H9 (cell line): Measurements from ENCODE around the gene PALS2. TPM values are rescaled to one million over a fixed set of nuclear protein-coding genes. Genes with fewer than 3 reads are reported as not detected.
A peak's percentile ranks its signal among the peaks of the same experiment; 100 is the strongest.

ENCODE experiments used
- DNase-seq: peaks from one replicate; pipeline ENCODE4 v3.0.0-alpha.2; 2017
- H2AFZ ChIP-seq: one replicate; pipeline ENCODE4 v1.6.1; 2013; ENCODE audit warnings: mild to moderate bottlenecking, low read length, control low read depth, moderate library complexity
- H2AK5ac ChIP-seq: 2 replicates; pipeline ENCODE4 v1.6.1; 2013; ENCODE audit warnings: low read length, control low read depth, mixed read lengths; ENCODE audit not compliant: insufficient read length
- H2BK120ac ChIP-seq: one replicate; pipeline ENCODE4 v1.6.1; 2013; ENCODE audit warnings: low read depth, mild to moderate bottlenecking, low read length, control low read depth, inconsistent platforms; ENCODE audit not compliant: poor library complexity, severe bottlenecking
- H2BK12ac ChIP-seq: 2 replicates; pipeline ENCODE4 v1.6.1; 2013; ENCODE audit warnings: low read length, control low read depth, mixed read lengths, low read depth; ENCODE audit not compliant: insufficient read length
- H2BK15ac ChIP-seq: 2 replicates; pipeline ENCODE4 v1.6.1; 2013; ENCODE audit warnings: low read depth, low read length, control low read depth
- H2BK20ac ChIP-seq: one replicate; pipeline ENCODE4 v1.6.1; 2013; ENCODE audit warnings: low read depth, mild to moderate bottlenecking, low read length, control low read depth, inconsistent platforms; ENCODE audit not compliant: poor library complexity, severe bottlenecking
- H2BK5ac ChIP-seq: 2 replicates; pipeline ENCODE4 v1.6.1; 2013; ENCODE audit warnings: low read length, control low read depth, mixed read lengths; ENCODE audit not compliant: insufficient read length
- H3K14ac ChIP-seq: 2 replicates; pipeline ENCODE4 v1.6.1; 2013; ENCODE audit warnings: low read length, control low read depth; ENCODE audit not compliant: insufficient read depth
- H3K18ac ChIP-seq: 2 replicates; pipeline ENCODE4 v1.6.1; 2013; ENCODE audit warnings: low read depth, mild to moderate bottlenecking, mixed read lengths, low read length, control low read depth; ENCODE audit not compliant: insufficient read length
- H3K23ac ChIP-seq: 2 replicates; pipeline ENCODE4 v1.6.1; 2013; ENCODE audit warnings: low read length, control low read depth, mixed read lengths, low read depth; ENCODE audit not compliant: insufficient read length
- H3K23me2 ChIP-seq: 2 replicates; pipeline ENCODE4 v1.6.1; 2013; ENCODE audit warnings: low read depth, mild to moderate bottlenecking, mixed read lengths, low read length, control low read depth; ENCODE audit not compliant: insufficient read length, poor library complexity, severe bottlenecking
- H3K27ac ChIP-seq: 2 replicates; pipeline ENCODE4 v1.5.1; 2013; ENCODE audit warnings: low read length, control low read depth, mixed read lengths, low read depth; ENCODE audit not compliant: insufficient read length
- H3K27me3 ChIP-seq: 2 replicates; pipeline ENCODE4 v1.6.1; 2013; ENCODE audit warnings: low read length, control low read depth, inconsistent platforms; ENCODE audit not compliant: insufficient read depth
- H3K4ac ChIP-seq: 2 replicates; pipeline ENCODE4 v1.6.1; 2013; ENCODE audit warnings: low read depth, mild to moderate bottlenecking, control low read depth, inconsistent platforms, low read length, moderate library complexity
- H3K4me1 ChIP-seq: 2 replicates; pipeline ENCODE4 v1.6.1; 2013; ENCODE audit warnings: low read length, control low read depth, inconsistent platforms; ENCODE audit not compliant: insufficient read depth
- H3K4me2 ChIP-seq: 2 replicates; pipeline ENCODE4 v1.6.1; 2013; ENCODE audit warnings: low read length, control low read depth, mixed read lengths; ENCODE audit not compliant: insufficient read length, insufficient read depth
- H3K56ac ChIP-seq: 2 replicates; pipeline ENCODE4 v1.6.1; 2013; ENCODE audit warnings: low read depth, mild to moderate bottlenecking, mixed read lengths, low read length, control low read depth; ENCODE audit not compliant: insufficient read length
- H3K79me1 ChIP-seq: 2 replicates; pipeline ENCODE4 v1.6.1; 2013; ENCODE audit warnings: low read depth, mild to moderate bottlenecking, moderate library complexity, low read length, control low read depth, inconsistent platforms; ENCODE audit not compliant: insufficient read depth, poor library complexity, severe bottlenecking
- H3K79me2 ChIP-seq: 2 replicates; pipeline ENCODE4 v1.6.1; 2013; ENCODE audit warnings: low read length, control low read depth, inconsistent platforms; ENCODE audit not compliant: insufficient read depth
- H3K9ac ChIP-seq: 2 replicates; pipeline ENCODE4 v1.6.1; 2013; ENCODE audit warnings: low read length, control low read depth, mixed read lengths; ENCODE audit not compliant: insufficient read length; ENCODE audit errors: extremely low read depth
- H3K9me3 ChIP-seq: one replicate; pipeline ENCODE4 v1.6.1; 2013; ENCODE audit warnings: low read depth, low read length, inconsistent platforms; ENCODE audit not compliant: control insufficient read depth
- H3T11ph ChIP-seq: one replicate; pipeline ENCODE4 v1.6.1; 2013; ENCODE audit warnings: mild to moderate bottlenecking, low read length, control low read depth, inconsistent platforms
- H4K20me1 ChIP-seq: one replicate; pipeline ENCODE4 v1.6.1; 2013; ENCODE audit not compliant: control insufficient read depth, insufficient read length, insufficient read depth
- H4K5ac ChIP-seq: 2 replicates; pipeline ENCODE4 v1.6.1; 2013; ENCODE audit warnings: low read depth, mild to moderate bottlenecking, mixed read lengths, low read length, control low read depth; ENCODE audit not compliant: insufficient read length
- H4K8ac ChIP-seq: replicated peaks from 2 replicates; pipeline ENCODE4 v1.6.1; 2013; ENCODE audit warnings: low read length, control low read depth, mixed read lengths, low read depth; ENCODE audit not compliant: insufficient read length
- H4K91ac ChIP-seq: 2 replicates; pipeline ENCODE4 v1.6.1; 2013; ENCODE audit warnings: low read depth, mild to moderate bottlenecking, moderate library complexity, mixed read lengths, low read length, control low read depth; ENCODE audit not compliant: insufficient read length
- H3K27ac Mint-ChIP-seq, 3 experiments: 2 replicates in 2 of 3; 3 replicates in 1 of 3; pipeline ENCODE4 v1.8.0; 2020 to 2021; ENCODE audit warnings: mixed read lengths in 3 of 3, mild to moderate bottlenecking in 1 of 3, moderate library complexity in 1 of 3
- H3K27me3 Mint-ChIP-seq: 2 replicates; pipeline ENCODE4 v1.8.0; 2021; ENCODE audit warnings: low read depth, mild to moderate bottlenecking, moderate library complexity, mixed read lengths
- H3K36me3 Mint-ChIP-seq, 3 experiments: 2 replicates in 2 of 3; 3 replicates in 1 of 3; pipeline ENCODE4 v1.8.0; 2020 to 2021; ENCODE audit warnings: low read depth in 3 of 3, mixed read lengths in 3 of 3; ENCODE audit not compliant: insufficient read depth in 1 of 3
- H3K4me1 Mint-ChIP-seq, 2 experiments: 2 replicates each; pipeline ENCODE4 v1.8.0; 2020; ENCODE audit warnings: mixed read lengths in 2 of 2
- H3K4me3 Mint-ChIP-seq, 2 experiments: 2 replicates in 1 of 2; 3 replicates in 1 of 2; pipeline ENCODE4 v1.8.0; 2020 to 2021; ENCODE audit warnings: mild to moderate bottlenecking in 2 of 2, mixed read lengths in 2 of 2, moderate library complexity in 1 of 2
- H3K9me3 Mint-ChIP-seq, 2 experiments: 2 replicates in 1 of 2; 3 replicates in 1 of 2; pipeline ENCODE4 v1.8.0; 2020; ENCODE audit warnings: mild to moderate bottlenecking in 2 of 2, mixed read lengths in 2 of 2, moderate library complexity in 1 of 2
- CTCF ChIP-seq: fragments of 200-600 bp; sonication (generic); conservative IDR thresholded peaks from 3 replicates; pipeline ENCODE4 v1.8.0; 2021; ENCODE audit warnings: antibody characterized with exemption, mild to moderate bottlenecking
- WGBS: extraction: QIAGEN DNeasy Blood & Tissue Kit; methylation state at CpG from one replicate; pipeline ENCODE4 v1.1.7; 2013; ENCODE audit warnings: missing lambda C conversion rate, low lambda C conversion rate, mixed read lengths; ENCODE audit not compliant: insufficient read length; ENCODE audit errors: extremely low coverage; 5-methylcytosine and 5-hydroxymethylcytosine counted together
- total RNA-seq: library from RNA; stranded (reverse); gene quantifications from 2 replicates; pipeline ENCODE4 v1.2.1, GENCODE V29; 2021

PALS2 gene
- total RNA-seq, 1 experiment from 2014 or later = 63.1 TPM

- H3T11ph ChIP-seq = no peak overlapping the region
- no peak overlapping the region for H2AK5ac ChIP-seq
- peaks cover 6% of the 10 kb centered on the region for H3K79me1 ChIP-seq
- TF ChIP-seq CTCF = no peak
- no peak overlapping the region for H3K4ac ChIP-seq
- no peak overlapping the region for H3K23ac ChIP-seq
- Mint-ChIP-seq H3K36me3 (peaks cover 12 to 25% (median 20%) of the 10 kb centered on the region in 3 experiments), H3K9me3 (peaks cover 13 to 15% of the 10 kb centered on the region in 2 experiments; a peak in 3 of 5 replicates), H3K27ac (peak overlapping the region in 2 of 3 experiments; percentile 31 to 84; a peak in 3 of 7 replicates), H3K4me3 (no peak overlapping the region), H3K4me1 (peaks cover 17 to 19% of the 10 kb centered on the region in 2 experiments), H3K27me3 (no peaks in the 10 kb centered on the region)
- no peak overlapping the region for H3K56ac ChIP-seq
- no peaks in the 10 kb centered on the region for H3K4me1 ChIP-seq
- H3K27ac ChIP-seq = no peak overlapping the region
- peaks cover 22% of the 10 kb centered on the region; the same call in 1 of the 2 replicates for H3K79me2 ChIP-seq
- H3K14ac ChIP-seq = no peak overlapping the region
- no peak overlapping the region for H2AFZ ChIP-seq
- no peak overlapping the region for H2BK120ac ChIP-seq
- no peak overlapping the region for H2BK5ac ChIP-seq
- DNase-seq = no peak
- WGBS = no CpG with 5 or more reads among the region's 1 CpG
- H2BK20ac ChIP-seq = no peak overlapping the region
- no peak overlapping the region for H4K5ac ChIP-seq
- no peaks in the 10 kb centered on the region for H3K23me2 ChIP-seq
- no peak overlapping the region for H3K4me2 ChIP-seq
- H4K91ac ChIP-seq = no peak overlapping the region
- H3K18ac ChIP-seq = no peak overlapping the region
- no peak overlapping the region for H3K9ac ChIP-seq
- H3K9me3 ChIP-seq = no peaks in the 10 kb centered on the region
- no peak overlapping the region for H2BK12ac ChIP-seq
- no peak overlapping the region for H4K8ac ChIP-seq
- H4K20me1 ChIP-seq = no peaks in the 10 kb centered on the region
- H3K27me3 ChIP-seq = no peaks in the 10 kb centered on the region
- no peak overlapping the region for H2BK15ac ChIP-seq
Measured at GRCh38 chr7:24601600-24601999, 28.3 kb downstream of the PALS2 start.
